ENCODE results near the gene DDX24.
"Not testable (repeated sequence)": the region's sequence is repeated elsewhere in the genome, so short reads cannot be mapped to it uniquely, and the experiment has no call there.

Gene DDX24

GRCh38 chr14:94077823-94078222 is 3.2 kb downstream of the DDX24 start:
- no peak for DNase-seq

- DNase-seq: no peak
Observed at GRCh38 chr14:94077111-94077821, 3.7 kb downstream of the DDX24 start.

- no peak for DNase-seq
Observed at GRCh38 chr14:94075008-94075407, 6.0 kb downstream of the DDX24 start.

- DNase-seq: no peak
Observed at GRCh38 chr14:94074534-94074933, 6.5 kb downstream of the DDX24 start.

GRCh38 chr14:94072076-94072475 is 8.9 kb downstream of the DDX24 start:
- DNase-seq: not testable (repeated sequence)

GRCh38 chr14:94066089-94066676 is 14.8 kb downstream of the DDX24 start:
- DNase-seq: no peak

- no peak for DNase-seq
Observed at GRCh38 chr14:94062344-94062940, 18.6 kb downstream of the DDX24 start.

- DNase-seq: no peak
Observed at GRCh38 chr14:94059998-94060397, 21.0 kb downstream of the DDX24 start.

GRCh38 chr14:94058674-94059138 is 22.3 kb downstream of the DDX24 start:
- no peak for DNase-seq

GRCh38 chr14:94058128-94058673 is 22.8 kb downstream of the DDX24 start:
- DNase-seq: no peak

GRCh38 chr14:94056579-94057308 is 24.3 kb downstream of the DDX24 start:
- DNase-seq: no peak

- no peak for DNase-seq
Observed at GRCh38 chr14:94054936-94055335, 26.1 kb downstream of the DDX24 start.

- DNase-seq: no peak
Observed at GRCh38 chr14:94054401-94054800, 26.6 kb downstream of the DDX24 start.

GRCh38 chr14:94052662-94053061 is 28.3 kb downstream of the DDX24 start:
- no peak for DNase-seq

GRCh38 chr14:94052199-94052598 is 28.8 kb downstream of the DDX24 start:
- no peak for DNase-seq

- no peak for DNase-seq
Observed at GRCh38 chr14:94051779-94052178, 29.2 kb downstream of the DDX24 start.

- no peak for DNase-seq
Observed at GRCh38 chr14:94051115-94051514, 29.9 kb downstream of the DDX24 start.

GRCh38 chr14:94050231-94050880 is 30.6 kb downstream of the DDX24 start:
- no peak for DNase-seq

- no peak for DNase-seq
Observed at GRCh38 chr14:94049625-94050023, 31.4 kb downstream of the DDX24 start.

- no peak for DNase-seq
Observed at GRCh38 chr14:94048691-94049624, 32.0 kb downstream of the DDX24 start.

- no peak for DNase-seq
Observed at GRCh38 chr14:94047581-94047980, 33.4 kb downstream of the DDX24 start.
